ENCODE measurements around the gene GRIFIN. TPM values are rescaled to one million over a fixed set of nuclear protein-coding genes. Genes with fewer than 3 reads are reported as not detected.

GRIFIN gene
- total and polyA plus RNA-seq, 9 of the 15 experiments (the other 6 are each of a cell fraction or from before 2014, with no cell fraction given): not detected

DNA sequence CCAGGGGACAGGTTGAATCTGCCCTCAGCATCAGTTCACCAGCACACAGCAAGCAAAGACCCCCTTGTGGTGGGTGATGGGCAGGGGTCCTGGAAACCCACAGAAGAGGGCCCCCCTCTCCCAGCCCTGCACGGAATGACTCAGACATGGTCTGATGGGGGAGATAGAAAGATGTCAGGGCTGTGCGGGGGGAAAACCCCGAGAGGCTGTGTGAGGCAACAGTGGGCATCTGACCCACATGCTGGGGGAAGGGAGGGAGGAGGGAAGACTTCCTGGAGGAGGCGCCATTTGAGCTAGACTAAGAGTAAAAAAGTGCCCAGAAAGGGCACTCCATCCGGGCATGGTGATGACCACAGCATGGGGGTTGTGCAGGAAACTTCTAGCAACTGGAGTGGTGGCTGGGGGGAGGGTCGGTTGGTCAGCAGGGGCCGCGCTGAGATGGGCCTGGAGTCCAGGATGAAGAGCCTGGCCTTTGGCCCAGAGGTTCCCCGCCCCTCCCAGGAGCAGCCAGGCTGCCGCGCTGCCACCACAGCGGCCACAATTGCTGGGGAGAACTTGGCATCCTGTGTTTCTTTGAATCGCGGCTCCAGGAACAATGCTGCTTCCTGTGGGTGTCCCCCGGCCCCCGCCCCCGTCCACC is 45.9 kb upstream of the GRIFIN start (continued):
- TF ChIP-seq ZFP36 (IDR thresholded peaks at IDR 0.05; ENCODE audit: low read depth, low read length, partially characterized antibody) (peak; percentile 96), MCM7 (IDR thresholded peaks at IDR 0.05) (no peak), KDM1A (IDR thresholded peaks at IDR 0.05) (0 out of 4 replicates have a peak, but pooled peaks of 1 of the 2 experiments have one; percentile 21)
- TF ChIP-seq, protein P1, sequence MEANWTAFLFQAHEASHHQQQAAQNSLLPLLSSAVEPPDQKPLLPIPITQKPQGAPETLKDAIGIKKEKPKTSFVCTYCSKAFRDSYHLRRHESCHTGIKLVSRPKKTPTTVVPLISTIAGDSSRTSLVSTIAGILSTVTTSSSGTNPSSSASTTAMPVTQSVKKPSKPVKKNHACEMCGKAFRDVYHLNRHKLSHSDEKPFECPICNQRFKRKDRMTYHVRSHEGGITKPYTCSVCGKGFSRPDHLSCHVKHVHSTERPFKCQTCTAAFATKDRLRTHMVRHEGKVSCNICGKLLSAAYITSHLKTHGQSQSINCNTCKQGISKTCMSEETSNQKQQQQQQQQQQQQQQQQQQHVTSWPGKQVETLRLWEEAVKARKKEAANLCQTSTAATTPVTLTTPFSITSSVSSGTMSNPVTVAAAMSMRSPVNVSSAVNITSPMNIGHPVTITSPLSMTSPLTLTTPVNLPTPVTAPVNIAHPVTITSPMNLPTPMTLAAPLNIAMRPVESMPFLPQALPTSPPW (CRISPR knock-in tag; IDR thresholded peaks at IDR 0.05): peak; percentile 36

DNA sequence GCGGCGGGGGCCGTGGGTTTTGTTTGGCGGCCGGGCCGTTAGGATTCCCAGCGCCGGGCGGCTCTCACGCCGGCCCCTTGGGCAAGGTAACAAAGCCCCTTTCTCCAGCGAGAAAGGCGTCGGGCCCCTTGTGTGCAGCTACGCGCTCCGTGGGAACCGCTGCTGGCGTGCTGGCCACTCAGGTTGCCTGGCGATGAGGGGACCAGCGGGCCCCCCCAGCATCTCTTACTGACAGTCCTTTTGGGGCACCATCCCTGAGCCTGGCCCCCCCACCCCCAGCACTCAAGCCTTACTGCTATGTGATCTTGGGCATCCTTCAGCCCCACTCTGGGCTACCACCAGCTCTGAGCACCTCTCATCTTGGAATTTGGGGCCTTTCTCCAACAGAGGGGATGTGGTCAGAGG is 45.1 kb upstream of the GRIFIN start:
- Histone ChIP-seq H3K4me1 (replicated peaks in 1 of 2; ENCODE audit: control insufficient read depth in 2 of 2, insufficient read depth in 2 of 2, low read length in 2 of 2) (peaks cover 0 to 89% of the 10 kb centered on the region in 2 experiments), H4K20me1 (replicated peaks; ENCODE audit: control insufficient read depth, insufficient read depth, low read length) (peaks cover 4% of the 10 kb centered on the region), H3K27ac (ENCODE audit: extremely low read depth, low read depth, low read length) (no peak overlapping the region), H3K36me3 (ENCODE audit: control insufficient read depth, insufficient read depth, low read length) (no peaks in the 10 kb centered on the region), H3K4me2 (ENCODE audit: insufficient read depth, low read length) (no peak overlapping the region), H3K9me3 (replicated peaks; ENCODE audit: control insufficient read depth, insufficient read depth, low read depth, low read length) (no peaks in the 10 kb centered on the region), H2AFZ (ENCODE audit: low read depth, low read length) (no peak overlapping the region), H3K9ac (ENCODE audit: insufficient read depth in 1 of 2, low read depth in 2 of 2, low read length in 2 of 2) (no peak overlapping the region), H3K27me3 (ENCODE audit: control insufficient read depth in 2 of 2, insufficient read depth in 2 of 2, low read length in 2 of 2) (peaks cover 0 to 23% of the 10 kb centered on the region in 2 experiments; a peak in 2 of 5 replicates), H3K4me3 (no peak overlapping the region), H3K9me1 (ENCODE audit: control insufficient read depth, insufficient read depth, low read length) (no peaks in the 10 kb centered on the region), H3K79me2 (ENCODE audit: control insufficient read depth, insufficient read depth, low read length) (no peaks in the 10 kb centered on the region)
- ChIA-PET POLR2A (interaction anchor here (0.7 kb wide), 1 partner anchor 13 kb away, joined by 3 read pairs; no protein-coding TSS in a partner anchor), CTCF (ENCODE audit: low intra/inter-chr PET ratio) (no interaction called here)
- DNase-seq (ENCODE audit: extremely low read depth in 1 of 4, low spot score in 3 of 4) (no peak), ATAC-seq (no peak), FAIRE-seq (no peak)
- WGBS (ENCODE audit: insufficient coverage, low coverage, missing lambda C conversion rate): 25% methylated on average over 7 of the region's 21 CpGs
- in situ Hi-C loops (cut with MboI): no loop called here
- intact Hi-C loops (cut with micrococcal nuclease): no loop called here
- no TSS peak for BruUV-seq (replicated peaks)
- TF ChIP-seq, protein P2, sequence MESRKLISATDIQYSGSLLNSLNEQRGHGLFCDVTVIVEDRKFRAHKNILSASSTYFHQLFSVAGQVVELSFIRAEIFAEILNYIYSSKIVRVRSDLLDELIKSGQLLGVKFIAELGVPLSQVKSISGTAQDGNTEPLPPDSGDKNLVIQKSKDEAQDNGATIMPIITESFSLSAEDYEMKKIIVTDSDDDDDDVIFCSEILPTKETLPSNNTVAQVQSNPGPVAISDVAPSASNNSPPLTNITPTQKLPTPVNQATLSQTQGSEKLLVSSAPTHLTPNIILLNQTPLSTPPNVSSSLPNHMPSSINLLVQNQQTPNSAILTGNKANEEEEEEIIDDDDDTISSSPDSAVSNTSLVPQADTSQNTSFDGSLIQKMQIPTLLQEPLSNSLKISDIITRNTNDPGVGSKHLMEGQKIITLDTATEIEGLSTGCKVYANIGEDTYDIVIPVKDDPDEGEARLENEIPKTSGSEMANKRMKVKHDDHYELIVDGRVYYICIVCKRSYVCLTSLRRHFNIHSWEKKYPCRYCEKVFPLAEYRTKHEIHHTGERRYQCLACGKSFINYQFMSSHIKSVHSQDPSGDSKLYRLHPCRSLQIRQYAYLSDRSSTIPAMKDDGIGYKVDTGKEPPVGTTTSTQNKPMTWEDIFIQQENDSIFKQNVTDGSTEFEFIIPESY (CRISPR knock-in tag; IDR thresholded peaks at IDR 0.05): peak; percentile 74
- no peak for TF ChIP-seq ELF2 (CRISPR knock-in tag; IDR thresholded peaks at IDR 0.05)
